Hepatocyte (in vitro differentiated cells): ENCODE data around the gene PTPN3. TPM values are rescaled to one million over a fixed set of nuclear protein-coding genes. Genes with fewer than 3 reads are reported as not detected.
A peak's percentile ranks its signal among the peaks of the same experiment; 100 is the strongest.

ENCODE experiments used
- DNase-seq: peaks from one replicate; pipeline ENCODE4 v3.0.0-alpha.2; 2016; ENCODE audit warnings: low spot score
- H2AFZ ChIP-seq: fragments of 200-600 bp; sonication (generic); 2 replicates; pipeline ENCODE4 v1.6.0; 2016; ENCODE audit warnings: antibody characterized with exemption, mild to moderate bottlenecking
- H3K27ac ChIP-seq: fragments of 200-600 bp; sonication (generic); 2 replicates; pipeline ENCODE4 v1.5.1; 2016; ENCODE audit warnings: mild to moderate bottlenecking
- H3K27me3 ChIP-seq: fragments of 200-600 bp; sonication (generic); 2 replicates; pipeline ENCODE4 v1.6.1; 2016
- H3K36me3 ChIP-seq: fragments of 200-600 bp; sonication (generic); replicated peaks from 2 replicates; pipeline ENCODE4 v1.5.1; 2016; ENCODE audit warnings: low read depth; ENCODE audit not compliant: insufficient read depth
- H3K4me1 ChIP-seq: fragments of 200-600 bp; sonication (generic); 2 replicates; pipeline ENCODE4 v1.5.1; 2016; ENCODE audit warnings: mild to moderate bottlenecking, moderate library complexity; ENCODE audit not compliant: insufficient read depth
- H3K4me2 ChIP-seq: fragments of 200-600 bp; sonication (generic); 2 replicates; pipeline ENCODE4 v1.6.0; 2016
- H3K4me3 ChIP-seq: fragments of 200-600 bp; sonication (generic); 2 replicates; pipeline ENCODE4 v1.5.1; 2016; ENCODE audit warnings: mild to moderate bottlenecking
- H3K79me2 ChIP-seq: fragments of 200-600 bp; sonication (generic); 2 replicates; pipeline ENCODE4 v1.6.0; 2017; ENCODE audit warnings: mild to moderate bottlenecking
- H3K9me2 ChIP-seq: fragments of 200-600 bp; sonication (generic); replicated peaks from 2 replicates; pipeline ENCODE4 v1.6.0; 2017; ENCODE audit warnings: mild to moderate bottlenecking; ENCODE audit not compliant: insufficient read depth
- H3K9me3 ChIP-seq: fragments of 200-600 bp; sonication (generic); 2 replicates; pipeline ENCODE4 v1.5.1; 2016; ENCODE audit warnings: low read depth, mild to moderate bottlenecking
- H4K20me1 ChIP-seq: fragments of 200-600 bp; sonication (generic); 2 replicates; pipeline ENCODE4 v1.6.0; 2016; ENCODE audit warnings: mild to moderate bottlenecking; ENCODE audit not compliant: insufficient read depth, poor library complexity, severe bottlenecking
- CTCF ChIP-seq: fragments of 200-600 bp; sonication (generic); IDR thresholded peaks from 2 replicates; pipeline ENCODE4 v1.5.1; 2016; ENCODE audit warnings: antibody characterized with exemption, mild to moderate bottlenecking; ENCODE audit not compliant: poor library complexity
- EZH2 ChIP-seq: fragments of 200-600 bp; sonication (generic); IDR thresholded peaks from 2 replicates; pipeline ENCODE4 v1.6.1; 2016; ENCODE audit warnings: antibody characterized with exemption, mild to moderate bottlenecking, borderline replicate concordance
- EZH2phosphoT487 ChIP-seq: fragments of 200-600 bp; sonication (generic); IDR thresholded peaks from one replicate; pipeline ENCODE4 v1.6.1; 2018; ENCODE audit warnings: antibody characterized with exemption, mild to moderate bottlenecking, low read depth, moderate library complexity; ENCODE audit not compliant: unreplicated experiment, severe bottlenecking
- WGBS: methylation state at CpG from one replicate; pipeline ENCODE4 v1.1.6; 2016; ENCODE audit warnings: low lambda C conversion rate; ENCODE audit errors: missing lambda C conversion rate; 5-methylcytosine and 5-hydroxymethylcytosine counted together
- polyA plus RNA-seq: library from polyadenylated mRNA; unstranded; fragments of >200 nt; fragmentation: Nextera tagmentation; extraction: Ambion mirVana; gene quantifications from 2 replicates; pipeline ENCODE4 v1.2.1, GENCODE V29; 2016
- total RNA-seq: library from RNA; depleted of rRNA; stranded (reverse); fragments of >200 nt; gene quantifications from 2 replicates; pipeline ENCODE4 v1.2.3, GENCODE V29; 2014

Gene PTPN3
- total and polyA plus RNA-seq, 2 experiments from 2014 or later = 4.4 to 12.1 TPM

- Histone ChIP-seq H4K20me1 (no peaks in the 10 kb centered on the region), H2AFZ (no peak overlapping the region), H3K27me3 (no peaks in the 10 kb centered on the region), H3K27ac (no peak overlapping the region), H3K36me3 (no peaks in the 10 kb centered on the region), H3K4me2 (no peak overlapping the region), H3K79me2 (peaks cover 45% of the 10 kb centered on the region), H3K4me1 (no peaks in the 10 kb centered on the region), H3K9me3 (no peaks in the 10 kb centered on the region), H3K9me2 (no peaks in the 10 kb centered on the region), H3K4me3 (no peak overlapping the region)
- WGBS = 72% methylated on average over 4 of the region's 4 CpGs
- DNase-seq = no peak
- TF ChIP-seq EZH2phosphoT487 = no peak
- TF ChIP-seq CTCF = no peak
- no peak for TF ChIP-seq EZH2
Measured at GRCh38 chr9:109488351-109488750, 9.8 kb downstream of the PTPN3 start.

GRCh38 chr9:109487247-109487646 lies 10.9 kb downstream of the PTPN3 start:
- TF ChIP-seq EZH2 = no peak
- TF ChIP-seq CTCF = no peak
- TF ChIP-seq EZH2phosphoT487 = no peak
- no peaks in the 10 kb centered on the region for H4K20me1 ChIP-seq
- 54% methylated on average over 7 of the region's 7 CpGs for WGBS
- no peak overlapping the region for H3K27ac ChIP-seq
- no peak overlapping the region for H2AFZ ChIP-seq
- H3K36me3 ChIP-seq = no peaks in the 10 kb centered on the region
- no peaks in the 10 kb centered on the region for H3K9me2 ChIP-seq
- H3K4me3 ChIP-seq = no peak overlapping the region
- H3K27me3 ChIP-seq = no peaks in the 10 kb centered on the region
- peak; percentile 32 for DNase-seq
- no peaks in the 10 kb centered on the region for H3K9me3 ChIP-seq
- peaks cover 41% of the 10 kb centered on the region for H3K79me2 ChIP-seq
- H3K4me1 ChIP-seq = no peaks in the 10 kb centered on the region
- H3K4me2 ChIP-seq = no peak overlapping the region

DNA sequence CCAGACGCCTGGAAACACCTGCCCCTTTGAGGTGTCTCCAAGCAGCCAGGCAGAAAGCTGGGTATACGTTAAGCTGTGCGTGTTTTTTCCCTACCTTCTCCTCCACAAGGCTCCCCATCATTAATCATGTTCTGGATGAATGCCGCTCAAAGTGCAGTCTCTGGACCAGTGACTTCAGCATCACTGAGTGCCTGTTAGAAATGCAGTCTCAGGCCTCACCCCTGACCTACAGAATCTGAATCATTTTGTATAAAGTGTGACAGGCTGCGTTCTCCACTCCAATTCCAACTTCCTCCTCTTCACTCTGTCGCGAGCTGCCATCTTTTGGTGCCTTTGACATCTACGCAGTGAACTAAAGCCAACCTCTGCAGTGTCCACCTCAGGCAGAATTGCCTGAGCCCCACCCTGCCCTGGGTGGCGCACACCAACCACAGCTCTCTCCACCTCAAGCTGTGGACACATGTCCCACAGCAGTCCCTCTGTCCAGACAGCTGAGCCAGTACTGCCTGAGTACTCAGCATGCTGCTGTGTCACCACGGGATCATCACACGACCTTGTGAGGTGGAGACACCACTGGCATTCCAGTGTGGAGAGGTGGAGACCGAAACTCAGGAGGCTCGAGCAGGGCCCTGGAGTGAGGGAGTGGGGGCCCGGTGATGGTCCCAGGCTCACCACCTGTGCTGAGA lies 14.2 kb downstream of the PTPN3 start:
- Histone ChIP-seq H3K4me2 (no peak overlapping the region), H3K4me3 (no peak overlapping the region), H2AFZ (no peak overlapping the region), H3K36me3 (no peaks in the 10 kb centered on the region), H3K27ac (no peak overlapping the region), H4K20me1 (no peaks in the 10 kb centered on the region), H3K27me3 (no peaks in the 10 kb centered on the region), H3K4me1 (peaks cover 2% of the 10 kb centered on the region), H3K9me3 (no peaks in the 10 kb centered on the region), H3K9me2 (no peaks in the 10 kb centered on the region), H3K79me2 (peaks cover 22% of the 10 kb centered on the region)
- TF ChIP-seq EZH2 = no peak
- TF ChIP-seq EZH2phosphoT487 = no peak
- TF ChIP-seq CTCF = no peak
- WGBS = 94% methylated on average over 14 of the region's 14 CpGs
- no peak for DNase-seq
